Measurements from ENCODE around the gene RBM15B.

- TF ChIP-seq, protein P1, sequence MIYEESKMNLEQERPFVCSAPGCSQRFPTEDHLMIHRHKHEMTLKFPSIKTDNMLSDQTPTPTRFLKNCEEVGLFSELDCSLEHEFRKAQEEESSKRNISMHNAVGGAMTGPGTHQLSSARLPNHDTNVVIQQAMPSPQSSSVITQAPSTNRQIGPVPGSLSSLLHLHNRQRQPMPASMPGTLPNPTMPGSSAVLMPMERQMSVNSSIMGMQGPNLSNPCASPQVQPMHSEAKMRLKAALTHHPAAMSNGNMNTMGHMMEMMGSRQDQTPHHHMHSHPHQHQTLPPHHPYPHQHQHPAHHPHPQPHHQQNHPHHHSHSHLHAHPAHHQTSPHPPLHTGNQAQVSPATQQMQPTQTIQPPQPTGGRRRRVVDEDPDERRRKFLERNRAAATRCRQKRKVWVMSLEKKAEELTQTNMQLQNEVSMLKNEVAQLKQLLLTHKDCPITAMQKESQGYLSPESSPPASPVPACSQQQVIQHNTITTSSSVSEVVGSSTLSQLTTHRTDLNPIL (CRISPR knock-in tag; IDR thresholded peaks at IDR 0.05; ENCODE audit: low read depth), result no peak
- no peak for TF ChIP-seq ZFP30 (CRISPR knock-in tag; IDR thresholded peaks at IDR 0.05)
These were observed 31.1 kb downstream of the RBM15B start for GRCh38 chr3:51422211-51422610.
